HUES64 (cell line): ENCODE data around the gene CNTRL.
"Not testable (repeated sequence)": the region's sequence is repeated elsewhere in the genome, so short reads cannot be mapped to it uniquely, and the experiment has no call there.

Experiments used
- H3K27ac ChIP-seq: 2 replicates; pipeline ENCODE4 v1.7.0; 2013; ENCODE audit warnings: low read depth, low read length, inconsistent platforms
- H3K27me3 ChIP-seq: 2 replicates; pipeline ENCODE4 v1.6.1; 2013; ENCODE audit warnings: mild to moderate bottlenecking, low read length; ENCODE audit not compliant: insufficient read depth
- H3K36me3 ChIP-seq: 2 replicates; pipeline ENCODE4 v1.6.1; 2013; ENCODE audit warnings: mild to moderate bottlenecking, low read length; ENCODE audit not compliant: insufficient read depth
- H3K4me1 ChIP-seq: 2 replicates; pipeline ENCODE4 v1.6.1; 2013; ENCODE audit warnings: mild to moderate bottlenecking, low read length, moderate library complexity; ENCODE audit not compliant: insufficient read depth
- H3K4me3 ChIP-seq: 2 replicates; pipeline ENCODE4 v1.5.1; 2013; ENCODE audit warnings: mild to moderate bottlenecking, low read length, moderate library complexity
- H3K9ac ChIP-seq: 2 replicates; pipeline ENCODE4 v1.6.1; 2013; ENCODE audit warnings: mild to moderate bottlenecking, low read depth, low read length
- H3K9me3 ChIP-seq: 2 replicates; pipeline ENCODE4 v1.6.1; 2013; ENCODE audit warnings: low read depth, low read length; ENCODE audit not compliant: insufficient read depth
- WGBS: fragments of 150-250, 120-280 bp; methylation state at CpG from one replicate; pipeline ENCODE4 v1.1.7; 2013; ENCODE audit warnings: missing lambda C conversion rate; 5-methylcytosine and 5-hydroxymethylcytosine counted together

The CNTRL gene

GRCh38 chr9:121160025-121160424 lies 85.3 kb downstream of the CNTRL start:
- Histone ChIP-seq H3K9me3 (no peaks in the 10 kb centered on the region), H3K27me3 (no peaks in the 10 kb centered on the region), H3K4me1 (no peaks in the 10 kb centered on the region), H3K9ac (no peak overlapping the region), H3K4me3 (no peak overlapping the region), H3K27ac (no peak overlapping the region), H3K36me3 (peaks cover 39% of the 10 kb centered on the region)
- 83% methylated on average over 1 of the region's 1 CpG for WGBS

- Histone ChIP-seq H3K36me3 (peaks cover 41% of the 10 kb centered on the region), H3K27me3 (no peaks in the 10 kb centered on the region), H3K27ac (no peak overlapping the region), H3K4me3 (no peak overlapping the region), H3K9ac (no peak overlapping the region), H3K9me3 (no peaks in the 10 kb centered on the region), H3K4me1 (no peaks in the 10 kb centered on the region)
- WGBS, result 93% methylated on average over 2 of the region's 2 CpGs
These were observed 93.3 kb downstream of the CNTRL start for GRCh38 chr9:121168052-121168451.

DNA sequence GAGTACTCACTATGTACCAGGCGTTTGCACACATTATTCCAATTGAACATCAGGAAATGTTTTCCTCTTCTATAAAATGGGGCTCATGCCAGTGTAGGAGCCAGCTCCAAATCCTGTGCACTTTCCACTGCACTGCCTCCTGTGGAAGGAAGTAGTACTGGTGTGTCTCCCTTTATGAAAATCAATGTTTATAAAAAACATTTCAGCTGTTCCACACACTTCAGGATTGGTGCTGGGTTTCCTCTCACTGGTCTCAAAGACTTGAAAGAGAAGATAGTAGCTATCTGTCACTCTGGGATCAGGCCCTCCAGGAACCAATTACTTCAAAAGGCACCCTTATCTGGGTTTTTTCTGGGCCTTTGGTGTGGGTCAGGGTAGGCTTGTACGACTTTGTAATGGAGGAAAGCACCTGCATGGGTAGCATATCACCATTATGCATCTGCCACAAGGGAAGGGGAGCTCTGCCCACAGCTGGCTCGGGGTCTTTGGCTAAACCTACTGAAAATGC lies 94.4 kb downstream of the CNTRL start:
- no peaks in the 10 kb centered on the region for H3K27me3 ChIP-seq
- no peak overlapping the region; the same call in 1 of the 2 replicates for H3K9ac ChIP-seq
- H3K27ac ChIP-seq, result no peak overlapping the region
- 80% methylated on average over 3 of the region's 3 CpGs for WGBS
- no peaks in the 10 kb centered on the region for H3K4me1 ChIP-seq
- H3K4me3 ChIP-seq, result no peak overlapping the region
- H3K36me3 ChIP-seq, result peaks cover 50% of the 10 kb centered on the region
- H3K9me3 ChIP-seq, result no peaks in the 10 kb centered on the region

DNA sequence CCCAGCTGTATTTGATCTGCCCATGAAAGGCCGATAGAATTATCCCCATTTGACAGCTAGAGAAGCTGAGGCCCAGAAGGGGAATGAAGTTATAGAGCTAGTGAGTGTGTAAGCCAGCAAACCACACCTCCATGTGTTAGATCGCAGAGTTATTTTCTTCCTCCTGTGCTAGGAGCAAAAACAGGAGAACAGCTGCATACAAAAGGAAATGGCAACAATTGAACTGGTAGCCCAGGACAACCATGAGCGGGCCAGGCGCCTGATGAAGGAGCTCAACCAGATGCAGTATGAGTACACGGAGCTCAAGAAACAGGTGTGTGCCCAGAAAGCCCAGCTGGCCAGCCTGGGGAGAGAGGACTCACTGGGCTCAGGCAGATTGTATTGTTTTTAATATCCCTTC lies 96.5 kb downstream of the CNTRL start:
- Histone ChIP-seq H3K27me3 (no peaks in the 10 kb centered on the region), H3K4me3 (no peak overlapping the region), H3K4me1 (no peaks in the 10 kb centered on the region), H3K9me3 (no peaks in the 10 kb centered on the region), H3K9ac (no peak overlapping the region), H3K27ac (no peak overlapping the region), H3K36me3 (peaks cover 44% of the 10 kb centered on the region)
- WGBS, result 93% methylated on average over 5 of the region's 5 CpGs

GRCh38 chr9:121172726-121173487 lies 98.2 kb downstream of the CNTRL start:
- Histone ChIP-seq H3K27me3 (no peaks in the 10 kb centered on the region), H3K9me3 (no peaks in the 10 kb centered on the region), H3K9ac (no peak overlapping the region), H3K4me3 (no peak overlapping the region), H3K27ac (no peak overlapping the region), H3K36me3 (peaks cover 52% of the 10 kb centered on the region), H3K4me1 (no peaks in the 10 kb centered on the region)
- 86% methylated on average over 1 of the region's 1 CpG for WGBS

- no peak overlapping the region for H3K9ac ChIP-seq
- 95% methylated on average over 7 of the region's 7 CpGs for WGBS
- peaks cover 51% of the 10 kb centered on the region for H3K36me3 ChIP-seq
- no peaks in the 10 kb centered on the region for H3K9me3 ChIP-seq
- no peaks in the 10 kb centered on the region for H3K27me3 ChIP-seq
- H3K27ac ChIP-seq, result no peak overlapping the region
- no peaks in the 10 kb centered on the region for H3K4me1 ChIP-seq
- no peak overlapping the region for H3K4me3 ChIP-seq
These were observed 98.7 kb downstream of the CNTRL start for GRCh38 chr9:121173501-121173900.

- H3K27ac ChIP-seq, result no peak overlapping the region
- 92% methylated on average over 5 of the region's 6 CpGs for WGBS
- no peak overlapping the region for H3K9ac ChIP-seq
- no peak overlapping the region for H3K4me3 ChIP-seq
- H3K4me1 ChIP-seq, result no peaks in the 10 kb centered on the region
- no peaks in the 10 kb centered on the region for H3K27me3 ChIP-seq
- H3K9me3 ChIP-seq, result no peaks in the 10 kb centered on the region
- H3K36me3 ChIP-seq, result peaks cover 67% of the 10 kb centered on the region
These were observed 104.1 kb downstream of the CNTRL start for GRCh38 chr9:121178676-121179372.

DNA sequence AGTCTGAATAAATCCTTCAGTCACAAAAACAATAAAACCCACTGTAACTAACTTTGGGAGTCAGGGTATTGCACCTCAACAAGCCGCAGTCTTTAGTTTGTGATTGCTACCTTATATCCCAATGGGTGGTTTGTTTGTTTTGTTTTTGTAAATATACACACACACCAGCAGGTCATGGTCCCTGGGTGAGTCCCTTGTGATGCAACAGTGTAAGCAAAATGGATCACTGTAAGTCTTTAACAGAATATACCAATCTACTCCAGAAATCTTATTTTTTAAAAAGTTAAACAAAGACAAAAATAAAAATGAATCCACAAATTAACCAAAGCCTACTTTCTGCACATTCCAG lies 104.6 kb downstream of the CNTRL start:
- WGBS, result no CpG with 5 or more reads among the region's 1 CpG

GRCh38 chr9:121179930-121180681 lies 105.4 kb downstream of the CNTRL start:
- Histone ChIP-seq H3K27me3 (no peaks in the 10 kb centered on the region), H3K9me3 (no peaks in the 10 kb centered on the region), H3K36me3 (peaks cover 65% of the 10 kb centered on the region), H3K4me3 (no peak overlapping the region), H3K27ac (no peak overlapping the region), H3K9ac (no peak overlapping the region), H3K4me1 (no peaks in the 10 kb centered on the region)
- WGBS, result 87% methylated on average over 3 of the region's 3 CpGs

More for the DNA sequence above, 104.6 kb downstream of the CNTRL start:
- not testable (repeated sequence) for H3K9me3 ChIP-seq, H3K4me1 ChIP-seq, H3K27me3 ChIP-seq, H3K9ac ChIP-seq, H3K4me3 ChIP-seq, H3K27ac ChIP-seq
- peaks cover 65% of the 10 kb centered on the region for H3K36me3 ChIP-seq

DNA sequence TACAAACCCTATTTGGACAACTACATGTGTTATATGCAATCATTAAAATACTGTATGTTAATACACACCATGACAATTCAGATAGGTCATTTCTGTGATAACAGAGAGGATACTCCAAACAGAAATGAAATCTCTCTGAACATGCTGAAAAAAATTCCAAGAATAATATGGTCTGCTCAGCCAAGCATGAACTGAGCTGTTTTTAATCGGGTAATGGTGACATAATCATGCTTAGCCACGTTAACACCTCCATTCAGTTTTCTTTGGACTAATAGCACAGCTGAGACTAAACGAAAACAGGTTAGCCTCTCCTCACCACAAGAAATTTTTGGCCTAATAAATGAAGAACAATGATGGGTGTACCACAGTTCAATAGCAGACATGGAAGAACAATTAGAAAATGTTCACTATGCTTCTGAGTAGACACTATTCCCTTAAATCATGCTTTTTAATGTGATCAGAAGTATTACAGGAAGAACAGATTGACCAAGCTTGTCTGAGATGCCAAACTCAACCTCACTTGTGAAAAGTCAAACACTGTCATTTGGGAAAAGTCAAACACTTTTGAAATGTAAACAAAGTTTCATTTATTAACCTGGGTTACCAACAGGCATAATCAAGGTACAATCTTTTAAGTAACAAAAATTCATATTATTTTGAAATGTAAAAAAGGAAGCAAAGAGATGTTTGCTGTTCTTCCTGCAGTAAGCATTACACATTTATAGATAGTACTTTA lies 107.5 kb downstream of the CNTRL start:
- over 99% methylated on average over 3 of the region's 3 CpGs for WGBS
- peaks cover 74% of the 10 kb centered on the region for H3K36me3 ChIP-seq

More for the DNA sequence above, 107.5 kb downstream of the CNTRL start:
- Histone ChIP-seq H3K9ac (no peak overlapping the region), H3K9me3 (no peaks in the 10 kb centered on the region), H3K27ac (no peak overlapping the region), H3K4me1 (no peaks in the 10 kb centered on the region), H3K4me3 (no peak overlapping the region), H3K27me3 (no peaks in the 10 kb centered on the region)
